ENCODE measurements around the gene MON1B.

Gene MON1B

DNA sequence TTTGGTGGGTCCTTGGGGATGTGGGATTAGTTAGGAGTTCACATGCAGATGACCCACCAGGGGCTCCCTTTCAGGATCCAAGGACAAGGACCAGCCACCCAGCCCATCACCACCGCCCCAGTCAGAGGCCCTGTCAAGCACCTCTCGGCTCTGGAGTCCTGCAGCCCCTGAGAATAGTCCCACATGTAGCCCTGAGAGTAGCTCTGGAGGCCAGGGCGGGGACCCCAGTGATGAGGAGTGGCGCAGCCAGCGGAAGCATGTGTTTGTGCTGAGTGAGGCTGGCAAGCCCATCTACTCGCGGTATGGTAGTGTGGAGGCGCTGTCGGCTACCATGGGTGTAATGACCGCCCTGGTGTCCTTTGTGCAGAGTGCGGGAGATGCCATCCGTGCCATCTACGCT lies 2.4 kb downstream of the MON1B start:
- no peak overlapping the region for H3K27ac Mint-ChIP-seq
- peaks cover 30% of the 10 kb centered on the region for H3K36me3 Mint-ChIP-seq (ENCODE audit: low read depth)
- H3K9me3 Mint-ChIP-seq, result no peaks in the 10 kb centered on the region

DNA sequence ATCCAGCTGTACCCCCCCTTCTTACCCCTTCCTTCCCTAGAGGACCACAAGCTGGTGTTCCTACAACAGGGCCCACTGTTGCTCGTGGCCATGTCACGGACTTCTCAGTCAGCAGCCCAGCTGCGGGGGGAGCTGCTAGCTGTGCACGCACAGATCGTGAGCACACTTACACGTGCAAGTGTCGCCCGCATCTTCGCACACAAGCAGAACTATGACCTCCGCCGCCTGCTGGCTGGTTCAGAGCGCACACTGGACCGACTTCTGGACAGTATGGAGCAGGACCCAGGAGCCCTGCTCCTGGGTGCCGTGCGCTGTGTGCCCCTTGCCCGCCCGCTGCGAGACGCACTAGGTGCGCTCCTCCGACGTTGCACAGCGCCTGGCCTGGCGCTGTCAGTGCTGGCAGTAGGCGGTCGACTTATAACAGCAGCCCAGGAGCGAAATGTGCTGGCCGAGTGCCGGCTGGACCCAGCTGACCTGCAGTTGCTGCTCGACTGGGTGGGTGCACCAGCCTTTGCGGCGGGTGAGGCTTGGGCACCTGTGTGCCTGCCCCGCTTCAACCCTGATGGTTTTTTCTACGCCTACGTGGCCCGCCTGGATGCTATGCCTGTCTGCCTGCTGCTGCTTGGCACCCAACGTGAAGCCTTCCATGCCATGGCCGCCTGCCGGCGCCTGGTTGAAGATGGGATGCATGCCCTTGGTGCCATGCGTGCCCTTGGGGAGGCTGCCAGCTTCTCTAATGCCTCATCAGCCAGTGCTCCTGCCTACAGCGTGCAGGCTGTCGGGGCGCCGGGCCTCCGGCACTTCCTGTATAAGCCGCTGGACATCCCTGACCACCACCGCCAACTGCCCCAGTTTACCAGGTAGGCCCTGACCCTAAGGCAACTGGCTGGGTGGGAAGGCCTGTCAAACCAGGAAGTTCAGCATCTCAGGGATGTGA lies 3.6 kb downstream of the MON1B start:
- peaks cover 30% of the 10 kb centered on the region for H3K36me3 Mint-ChIP-seq (ENCODE audit: low read depth)
- DNase-seq, result no peak
- H3K27me3 Mint-ChIP-seq (ENCODE audit: low read depth, poor library complexity), result peaks cover 3% of the 10 kb centered on the region
- H3K4me1 Mint-ChIP-seq, result peaks cover 25% of the 10 kb centered on the region
- no peaks in the 10 kb centered on the region for H3K9me3 Mint-ChIP-seq
- TF ChIP-seq, protein P1, sequence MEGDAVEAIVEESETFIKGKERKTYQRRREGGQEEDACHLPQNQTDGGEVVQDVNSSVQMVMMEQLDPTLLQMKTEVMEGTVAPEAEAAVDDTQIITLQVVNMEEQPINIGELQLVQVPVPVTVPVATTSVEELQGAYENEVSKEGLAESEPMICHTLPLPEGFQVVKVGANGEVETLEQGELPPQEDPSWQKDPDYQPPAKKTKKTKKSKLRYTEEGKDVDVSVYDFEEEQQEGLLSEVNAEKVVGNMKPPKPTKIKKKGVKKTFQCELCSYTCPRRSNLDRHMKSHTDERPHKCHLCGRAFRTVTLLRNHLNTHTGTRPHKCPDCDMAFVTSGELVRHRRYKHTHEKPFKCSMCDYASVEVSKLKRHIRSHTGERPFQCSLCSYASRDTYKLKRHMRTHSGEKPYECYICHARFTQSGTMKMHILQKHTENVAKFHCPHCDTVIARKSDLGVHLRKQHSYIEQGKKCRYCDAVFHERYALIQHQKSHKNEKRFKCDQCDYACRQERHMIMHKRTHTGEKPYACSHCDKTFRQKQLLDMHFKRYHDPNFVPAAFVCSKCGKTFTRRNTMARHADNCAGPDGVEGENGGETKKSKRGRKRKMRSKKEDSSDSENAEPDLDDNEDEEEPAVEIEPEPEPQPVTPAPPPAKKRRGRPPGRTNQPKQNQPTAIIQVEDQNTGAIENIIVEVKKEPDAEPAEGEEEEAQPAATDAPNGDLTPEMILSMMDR (IDR thresholded peaks at IDR 0.05), result no peak
- H3K27ac Mint-ChIP-seq, result no peak overlapping the region
- H3K4me3 Mint-ChIP-seq, result no peak overlapping the region

More for the DNA sequence above, 2.4 kb downstream of the MON1B start:
- Mint-ChIP-seq H3K4me3 (no peak overlapping the region), H3K27me3 (ENCODE audit: low read depth, poor library complexity) (peaks cover 7% of the 10 kb centered on the region), H3K4me1 (peaks cover 32% of the 10 kb centered on the region)
- no peak for DNase-seq
- TF ChIP-seq, protein P1 (IDR thresholded peaks at IDR 0.05), result no peak

GRCh38 chr16:77195411-77195810 lies 4.4 kb downstream of the MON1B start:
- Mint-ChIP-seq H3K27ac (no peak overlapping the region), H3K27me3 (ENCODE audit: low read depth, poor library complexity) (peaks cover 2% of the 10 kb centered on the region), H3K36me3 (ENCODE audit: low read depth) (peaks cover 30% of the 10 kb centered on the region), H3K4me1 (peaks cover 25% of the 10 kb centered on the region), H3K9me3 (no peaks in the 10 kb centered on the region), H3K4me3 (no peak overlapping the region)
- TF ChIP-seq, protein P1 (IDR thresholded peaks at IDR 0.05), result no peak
- no peak for DNase-seq

DNA sequence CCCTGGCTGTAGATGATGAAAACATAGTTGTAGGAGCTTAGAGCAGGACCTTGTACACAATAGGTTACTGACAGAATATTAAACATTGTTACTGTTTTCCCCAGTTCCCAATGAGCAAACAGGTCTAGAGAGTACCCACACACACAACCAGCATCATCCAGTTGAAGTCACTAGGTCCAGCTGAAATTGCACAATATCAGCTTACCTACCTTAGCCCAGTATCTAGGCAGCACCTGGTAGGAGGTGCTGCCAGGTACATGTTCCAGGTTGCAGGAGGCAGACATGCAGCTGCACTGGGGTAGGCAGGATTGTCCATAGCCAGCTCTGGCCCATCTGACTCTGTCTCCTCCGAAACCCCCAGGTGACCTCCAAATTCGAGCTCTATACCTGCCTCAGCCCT lies 6.8 kb downstream of the MON1B start:
- H3K4me1 Mint-ChIP-seq, result peaks cover 5% of the 10 kb centered on the region
- no peak overlapping the region for H3K27ac Mint-ChIP-seq
- no peaks in the 10 kb centered on the region for H3K27me3 Mint-ChIP-seq (ENCODE audit: low read depth, poor library complexity)
- TF ChIP-seq, protein P1 (IDR thresholded peaks at IDR 0.05), result no peak
- H3K9me3 Mint-ChIP-seq, result no peaks in the 10 kb centered on the region
- H3K4me3 Mint-ChIP-seq, result no peak overlapping the region
- H3K36me3 Mint-ChIP-seq (ENCODE audit: low read depth), result peaks cover 35% of the 10 kb centered on the region
- no peak for DNase-seq

GRCh38 chr16:77199211-77199610 lies 8.2 kb downstream of the MON1B start, which contains the start of gene SYCE1L:
SYCE1L (plus strand) TSS chr16:77199408; CDS start chr16:77199452, 44 bp downstream.
- H3K27me3 Mint-ChIP-seq (ENCODE audit: low read depth, poor library complexity), result no peaks in the 10 kb centered on the region
- no peak within 1 kb of the TSS for H3K27ac Mint-ChIP-seq
- no peaks in the 10 kb centered on the region for H3K4me1 Mint-ChIP-seq
- no peak within 1 kb of the TSS for H3K4me3 Mint-ChIP-seq
- DNase-seq, result no peak
- TF ChIP-seq, protein P1 (IDR thresholded peaks at IDR 0.05), result no peak
- no peaks in the 10 kb centered on the region for H3K9me3 Mint-ChIP-seq
- H3K36me3 Mint-ChIP-seq (ENCODE audit: low read depth), result peaks cover 22% of the 10 kb centered on the region
